GM12891 (cell line): Measurements from ENCODE around the gene MICU2.

Experiments
- PAX5 ChIP-seq: IDR thresholded peaks from 2 replicates; pipeline ENCODE4 v1.6.1; 2011; ENCODE audit warnings: low read length, moderate library complexity, mild to moderate bottlenecking; ENCODE audit not compliant: insufficient read depth, severe bottlenecking
- POLR2A ChIP-seq: IDR thresholded peaks from 2 replicates; pipeline ENCODE4 v1.6.1; 2011; ENCODE audit warnings: low read depth, low read length, control low read depth
- POLR2AphosphoS5 ChIP-seq: IDR thresholded peaks from 2 replicates; pipeline ENCODE4 v1.6.1; 2011; ENCODE audit warnings: low read depth, low read length, control low read depth
- POU2F2 ChIP-seq: IDR thresholded peaks from 2 replicates; pipeline ENCODE4 v1.6.1; 2011; ENCODE audit warnings: low read depth, mild to moderate bottlenecking, control low read depth, low read length, moderate library complexity
- SPI1 ChIP-seq: IDR thresholded peaks from 2 replicates; pipeline ENCODE4 v1.6.1; 2011; ENCODE audit warnings: low read depth, low read length, control low read depth
- TAF1 ChIP-seq: IDR thresholded peaks from 2 replicates; pipeline ENCODE4 v1.6.1; 2011; ENCODE audit warnings: low read depth, low read length, control low read depth

DNA sequence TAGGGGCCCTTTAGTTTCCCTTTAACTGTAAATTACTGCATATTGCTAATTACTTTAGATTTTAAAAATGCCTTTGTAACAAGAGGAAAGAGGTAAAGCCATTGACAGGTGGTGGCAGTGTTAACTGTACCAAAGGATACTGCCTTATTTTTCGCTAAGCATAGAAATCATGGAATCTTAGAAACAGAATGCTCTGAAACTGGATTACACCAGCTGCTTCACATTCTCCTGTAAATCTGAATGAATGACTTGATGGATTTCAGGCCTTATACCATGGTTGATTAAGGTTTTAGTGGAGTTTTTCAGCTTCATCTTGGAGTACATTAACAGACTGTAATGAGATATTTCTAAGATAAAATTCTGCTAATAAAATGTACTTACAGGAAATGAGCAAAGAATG, 25.2 kb downstream of the MICU2 start:
- no peak for TF ChIP-seq TAF1
- no peak for TF ChIP-seq POLR2AphosphoS5
- no peak for TF ChIP-seq POLR2A
- no peak for TF ChIP-seq PAX5
- TF ChIP-seq SPI1, result no peak
- TF ChIP-seq POU2F2, result no peak
